T-helper 1 cell treated with Interleukin-12 subunit alpha and Interleukin-12 subunit beta and Interleukin-4 antibody, amounts not matched to agents 30 ng/mL and 1 ng/mL, for 36 hours (primary cell): Measurements from ENCODE around the gene CISD3. TPM values are rescaled to one million over a fixed set of nuclear protein-coding genes. Genes with fewer than 3 reads are reported as not detected.

Experiments
- intact Hi-C: fragments of 100-400 bp; cut with micrococcal nuclease; formaldehyde crosslinking; loops from one replicate; pipeline ENCODE4 v1.15.1; 2024
- total RNA-seq: library from RNA; stranded (reverse); gene quantifications from 2 replicates; pipeline ENCODE4 v1.2.3, GENCODE V29; 2022

The CISD3 gene
- total RNA-seq, 1 donor from 2014 or later = 38.3 TPM

- intact Hi-C loops = loop anchor here (1.0 to 10.0 kb wide), 3 partner anchors 22 to 1618 kb away; no protein-coding TSS in a partner anchor
Observed at GRCh38 chr17:38706505-38707216, 23.5 kb upstream of the CISD3 start.

- intact Hi-C loops = loop anchor here (10.0 kb wide), 1 partner anchor 1617 kb away; no protein-coding TSS in a partner anchor
Observed at GRCh38 chr17:38707678-38708351, 22.3 kb upstream of the CISD3 start.

GRCh38 chr17:38709104-38709820, 20.9 kb upstream of the CISD3 start:
- intact Hi-C loops = loop anchor here (10.0 kb wide), 1 partner anchor 1616 kb away; no protein-coding TSS in a partner anchor

GRCh38 chr17:38709864-38710603, 20.1 kb upstream of the CISD3 start:
- intact Hi-C loops = loop anchor here (10.0 kb wide), 1 partner anchor 1615 kb away; no protein-coding TSS in a partner anchor

GRCh38 chr17:38710604-38710962, 19.6 kb upstream of the CISD3 start:
- intact Hi-C loops = no loop called here

GRCh38 chr17:38710985-38711384, 19.2 kb upstream of the CISD3 start:
- intact Hi-C loops = no loop called here

GRCh38 chr17:38711792-38712571, 18.2 kb upstream of the CISD3 start:
- intact Hi-C loops = no loop called here

GRCh38 chr17:38712593-38712992, 17.5 kb upstream of the CISD3 start:
- intact Hi-C loops = no loop called here

GRCh38 chr17:38713456-38714075, 16.6 kb upstream of the CISD3 start:
- intact Hi-C loops = no loop called here

GRCh38 chr17:38715216-38715943, 14.8 kb upstream of the CISD3 start:
- intact Hi-C loops = no loop called here

GRCh38 chr17:38716368-38717005, 13.7 kb upstream of the CISD3 start:
- intact Hi-C loops = no loop called here

- intact Hi-C loops = no loop called here
Observed at GRCh38 chr17:38717139-38717745, 12.9 kb upstream of the CISD3 start.

GRCh38 chr17:38719289-38719942, 10.7 kb upstream of the CISD3 start:
- intact Hi-C loops = no loop called here

- intact Hi-C loops = no loop called here
Observed at GRCh38 chr17:38719943-38720641, 10.0 kb upstream of the CISD3 start.

- intact Hi-C loops = no loop called here
Observed at GRCh38 chr17:38720941-38721340, 9.2 kb upstream of the CISD3 start.

- intact Hi-C loops = no loop called here
Observed at GRCh38 chr17:38721802-38722201, 8.3 kb upstream of the CISD3 start.

GRCh38 chr17:38724337-38724988, 5.7 kb upstream of the CISD3 start:
- intact Hi-C loops = no loop called here
